ENCODE results near the gene UFSP2.

UFSP2 gene

DNA sequence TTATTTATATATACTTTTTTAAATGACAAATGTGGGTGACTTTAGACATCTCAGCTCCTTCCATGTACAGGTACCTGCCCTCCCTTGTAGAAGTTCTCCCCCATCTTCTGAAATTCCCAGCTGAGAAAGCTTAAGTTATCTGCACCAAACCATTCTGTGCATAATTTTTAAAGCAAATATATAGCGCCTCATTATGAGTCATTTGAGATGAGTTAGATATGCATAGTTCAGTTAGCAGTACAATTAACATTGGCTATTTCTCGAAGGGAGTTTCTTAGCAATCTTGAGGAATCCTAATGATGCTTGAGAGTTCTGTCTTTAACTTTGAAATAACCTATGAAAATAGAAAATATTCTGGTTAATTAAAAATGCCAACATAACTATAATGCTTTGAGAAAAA lies 19.4 kb upstream of the UFSP2 start:
- no peak for TF ChIP-seq EZH2phosphoT487 (IDR thresholded peaks at IDR 0.05; ENCODE audit: borderline replicate concordance, low read length)
- TF ChIP-seq, protein P1, sequence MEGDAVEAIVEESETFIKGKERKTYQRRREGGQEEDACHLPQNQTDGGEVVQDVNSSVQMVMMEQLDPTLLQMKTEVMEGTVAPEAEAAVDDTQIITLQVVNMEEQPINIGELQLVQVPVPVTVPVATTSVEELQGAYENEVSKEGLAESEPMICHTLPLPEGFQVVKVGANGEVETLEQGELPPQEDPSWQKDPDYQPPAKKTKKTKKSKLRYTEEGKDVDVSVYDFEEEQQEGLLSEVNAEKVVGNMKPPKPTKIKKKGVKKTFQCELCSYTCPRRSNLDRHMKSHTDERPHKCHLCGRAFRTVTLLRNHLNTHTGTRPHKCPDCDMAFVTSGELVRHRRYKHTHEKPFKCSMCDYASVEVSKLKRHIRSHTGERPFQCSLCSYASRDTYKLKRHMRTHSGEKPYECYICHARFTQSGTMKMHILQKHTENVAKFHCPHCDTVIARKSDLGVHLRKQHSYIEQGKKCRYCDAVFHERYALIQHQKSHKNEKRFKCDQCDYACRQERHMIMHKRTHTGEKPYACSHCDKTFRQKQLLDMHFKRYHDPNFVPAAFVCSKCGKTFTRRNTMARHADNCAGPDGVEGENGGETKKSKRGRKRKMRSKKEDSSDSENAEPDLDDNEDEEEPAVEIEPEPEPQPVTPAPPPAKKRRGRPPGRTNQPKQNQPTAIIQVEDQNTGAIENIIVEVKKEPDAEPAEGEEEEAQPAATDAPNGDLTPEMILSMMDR (IDR thresholded peaks at IDR 0.05; ENCODE audit: low read depth, low read length, poor library complexity, severe bottlenecking), result no peak
- Histone ChIP-seq H3F3A (ENCODE audit: control insufficient read depth, insufficient read depth) (no peaks in the 10 kb centered on the region), H3K4me3 (ENCODE audit: low read length) (no peak overlapping the region), H3K36me3 (ENCODE audit: control insufficient read depth, low read length) (no peaks in the 10 kb centered on the region), H3K79me2 (ENCODE audit: control insufficient read depth, low read length) (no peaks in the 10 kb centered on the region), H3K9me3 (ENCODE audit: control insufficient read depth, insufficient read depth, low read length) (no peaks in the 10 kb centered on the region), H3K4me1 (ENCODE audit: control insufficient read depth, low read length) (no peaks in the 10 kb centered on the region), H3K27me3 (ENCODE audit: control insufficient read depth, low read length) (no peaks in the 10 kb centered on the region), H3K9me2 (replicated peaks; ENCODE audit: control insufficient read depth, low read length) (no peaks in the 10 kb centered on the region), H4K20me1 (ENCODE audit: control insufficient read depth, insufficient read depth, low read depth, low read length) (no peaks in the 10 kb centered on the region), H3K4me2 (ENCODE audit: low read length) (no peak overlapping the region), H3K27ac (ENCODE audit: low read depth, low read length) (no peak overlapping the region)

DNA sequence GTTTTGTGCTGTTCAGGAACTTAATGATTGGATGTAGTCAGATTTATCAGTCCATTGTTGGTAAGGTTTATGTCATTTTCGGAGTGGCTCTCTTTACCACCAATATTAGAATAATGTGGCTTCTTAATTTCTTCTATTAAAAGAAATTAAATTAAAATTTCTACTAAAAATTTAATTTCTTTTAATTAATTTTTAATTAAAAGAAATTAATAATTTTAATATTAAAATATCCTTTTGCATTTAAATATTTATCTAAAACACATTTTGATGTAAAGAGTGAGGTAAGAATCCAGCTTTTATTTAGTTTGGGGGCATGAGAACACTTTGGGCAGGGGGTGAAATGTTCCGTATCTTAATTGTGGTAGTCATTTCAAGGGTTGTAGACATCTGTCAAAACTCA lies 15.7 kb upstream of the UFSP2 start:
- Histone ChIP-seq H3K27me3 (ENCODE audit: control insufficient read depth, low read length) (peaks cover 12% of the 10 kb centered on the region), H3K4me3 (ENCODE audit: low read length) (no peak overlapping the region), H3F3A (ENCODE audit: control insufficient read depth, insufficient read depth) (no peaks in the 10 kb centered on the region), H4K20me1 (ENCODE audit: control insufficient read depth, insufficient read depth, low read depth, low read length) (no peaks in the 10 kb centered on the region), H3K9me2 (replicated peaks; ENCODE audit: control insufficient read depth, low read length) (no peaks in the 10 kb centered on the region), H3K4me2 (ENCODE audit: low read length) (no peak overlapping the region), H3K27ac (ENCODE audit: low read depth, low read length) (no peak overlapping the region), H3K79me2 (ENCODE audit: control insufficient read depth, low read length) (no peaks in the 10 kb centered on the region), H3K9me3 (ENCODE audit: control insufficient read depth, insufficient read depth, low read length) (no peaks in the 10 kb centered on the region), H3K4me1 (ENCODE audit: control insufficient read depth, low read length) (no peaks in the 10 kb centered on the region), H3K36me3 (ENCODE audit: control insufficient read depth, low read length) (no peaks in the 10 kb centered on the region)
- TF ChIP-seq EZH2phosphoT487 (IDR thresholded peaks at IDR 0.05; ENCODE audit: borderline replicate concordance, low read length), result no peak
- TF ChIP-seq, protein P1 (IDR thresholded peaks at IDR 0.05; ENCODE audit: low read depth, low read length, poor library complexity, severe bottlenecking), result no peak

DNA sequence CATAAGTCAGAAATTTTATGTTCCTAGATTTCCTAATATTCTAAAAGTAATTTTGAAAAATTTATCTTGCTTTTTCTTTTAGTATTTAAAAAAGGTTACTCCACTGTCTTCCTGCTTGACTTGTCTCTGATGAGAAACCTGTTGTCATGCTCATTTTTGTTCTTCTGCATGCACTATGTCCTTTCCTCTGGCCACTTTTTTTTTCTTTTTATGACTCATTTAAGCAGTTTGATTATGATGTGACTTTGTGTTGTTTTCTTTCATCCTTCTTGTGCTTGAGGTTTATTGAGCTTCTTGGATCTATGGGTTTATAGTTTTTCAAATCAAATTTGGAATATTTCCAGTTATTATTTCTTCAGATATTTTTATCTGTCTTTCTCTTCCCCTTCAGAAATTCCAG lies 12.0 kb upstream of the UFSP2 start:
- Histone ChIP-seq H3K4me2 (ENCODE audit: low read length) (no peak overlapping the region), H3K27ac (ENCODE audit: low read depth, low read length) (no peak overlapping the region), H3K4me1 (ENCODE audit: control insufficient read depth, low read length) (no peaks in the 10 kb centered on the region), H3F3A (ENCODE audit: control insufficient read depth, insufficient read depth) (no peaks in the 10 kb centered on the region), H4K20me1 (ENCODE audit: control insufficient read depth, insufficient read depth, low read depth, low read length) (no peaks in the 10 kb centered on the region), H3K36me3 (ENCODE audit: control insufficient read depth, low read length) (no peaks in the 10 kb centered on the region), H3K27me3 (ENCODE audit: control insufficient read depth, low read length) (peaks cover 12% of the 10 kb centered on the region), H3K79me2 (ENCODE audit: control insufficient read depth, low read length) (no peaks in the 10 kb centered on the region), H3K9me2 (replicated peaks; ENCODE audit: control insufficient read depth, low read length) (no peaks in the 10 kb centered on the region), H3K4me3 (ENCODE audit: low read length) (no peak overlapping the region), H3K9me3 (ENCODE audit: control insufficient read depth, insufficient read depth, low read length) (no peaks in the 10 kb centered on the region)
- TF ChIP-seq EZH2phosphoT487 (IDR thresholded peaks at IDR 0.05; ENCODE audit: borderline replicate concordance, low read length), result no peak
- TF ChIP-seq, protein P1 (IDR thresholded peaks at IDR 0.05; ENCODE audit: low read depth, low read length, poor library complexity, severe bottlenecking), result no peak

DNA sequence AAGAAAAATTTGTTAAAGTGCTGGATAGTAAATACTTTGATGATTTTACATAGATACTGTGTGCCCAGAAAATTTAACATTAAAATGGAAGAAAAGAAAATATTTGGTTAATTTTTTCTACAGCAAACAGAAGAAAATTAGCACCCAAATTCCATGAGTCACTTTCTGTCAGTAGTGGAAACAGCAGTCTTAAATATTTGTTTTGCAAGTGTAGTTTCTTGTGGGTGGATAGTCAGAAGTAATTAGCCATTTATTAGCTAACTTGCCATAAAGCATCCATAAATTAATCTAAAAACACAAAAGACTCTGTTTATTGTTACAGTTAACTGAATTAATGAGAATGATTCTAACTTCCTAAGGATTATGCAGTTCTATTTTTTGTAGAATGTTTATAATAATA lies 9.7 kb upstream of the UFSP2 start:
- Histone ChIP-seq H4K20me1 (ENCODE audit: control insufficient read depth, insufficient read depth, low read depth, low read length) (no peaks in the 10 kb centered on the region), H3K4me1 (ENCODE audit: control insufficient read depth, low read length) (no peaks in the 10 kb centered on the region), H3K4me2 (ENCODE audit: low read length) (no peak overlapping the region), H3K9me2 (replicated peaks; ENCODE audit: control insufficient read depth, low read length) (no peaks in the 10 kb centered on the region), H3K27ac (ENCODE audit: low read depth, low read length) (no peak overlapping the region), H3F3A (ENCODE audit: control insufficient read depth, insufficient read depth) (no peaks in the 10 kb centered on the region), H3K79me2 (ENCODE audit: control insufficient read depth, low read length) (no peaks in the 10 kb centered on the region), H3K9me3 (ENCODE audit: control insufficient read depth, insufficient read depth, low read length) (no peaks in the 10 kb centered on the region), H3K36me3 (ENCODE audit: control insufficient read depth, low read length) (no peaks in the 10 kb centered on the region), H3K4me3 (ENCODE audit: low read length) (no peak overlapping the region), H3K27me3 (ENCODE audit: control insufficient read depth, low read length) (peaks cover 17% of the 10 kb centered on the region)
- no peak for TF ChIP-seq EZH2phosphoT487 (IDR thresholded peaks at IDR 0.05; ENCODE audit: borderline replicate concordance, low read length)
- TF ChIP-seq, protein P1 (IDR thresholded peaks at IDR 0.05; ENCODE audit: low read depth, low read length, poor library complexity, severe bottlenecking), result no peak
